ENCODE results near the gene RABL6.
"Not testable (repeated sequence)": the region's sequence is repeated elsewhere in the genome, so short reads cannot be mapped to it uniquely, and the experiment has no call there.

RABL6 gene

GRCh38 chr9:136779808-136780207 lies 27.9 kb upstream of the RABL6 start:
- H3K27ac ChIP-seq (ENCODE audit: low read depth, low read length): no peak overlapping the region
- no peaks in the 10 kb centered on the region for H3K36me3 ChIP-seq (ENCODE audit: control insufficient read depth, insufficient read depth, low read length)
- H3K9me3 ChIP-seq (ENCODE audit: control insufficient read depth, insufficient read depth, low read depth, low read length): no peaks in the 10 kb centered on the region
- no peak overlapping the region for H3K9ac ChIP-seq (ENCODE audit: low read length)
- H3K4me3 ChIP-seq (ENCODE audit: low read depth, low read length): no peak overlapping the region
- H3K27me3 ChIP-seq (ENCODE audit: control insufficient read depth, insufficient read depth, low read length): peaks cover 17% of the 10 kb centered on the region; the same call in 1 of the 2 replicates
- H3K4me1 ChIP-seq (ENCODE audit: control insufficient read depth, insufficient read depth, low read length): no peaks in the 10 kb centered on the region; the same call in 1 of the 2 replicates

GRCh38 chr9:136782452-136782851 lies 25.3 kb upstream of the RABL6 start:
- H3K9me3 ChIP-seq (ENCODE audit: control insufficient read depth, insufficient read depth, low read depth, low read length): no peaks in the 10 kb centered on the region
- no peak overlapping the region for H3K4me3 ChIP-seq (ENCODE audit: low read depth, low read length)
- H3K4me1 ChIP-seq (ENCODE audit: control insufficient read depth, insufficient read depth, low read length): no peaks in the 10 kb centered on the region; the same call in 1 of the 2 replicates
- H3K9ac ChIP-seq (ENCODE audit: low read length): no peak overlapping the region
- peaks cover 13% of the 10 kb centered on the region; the same call in 1 of the 2 replicates for H3K27me3 ChIP-seq (ENCODE audit: control insufficient read depth, insufficient read depth, low read length)
- H3K27ac ChIP-seq (ENCODE audit: low read depth, low read length): no peak overlapping the region
- no peaks in the 10 kb centered on the region for H3K36me3 ChIP-seq (ENCODE audit: control insufficient read depth, insufficient read depth, low read length)

DNA sequence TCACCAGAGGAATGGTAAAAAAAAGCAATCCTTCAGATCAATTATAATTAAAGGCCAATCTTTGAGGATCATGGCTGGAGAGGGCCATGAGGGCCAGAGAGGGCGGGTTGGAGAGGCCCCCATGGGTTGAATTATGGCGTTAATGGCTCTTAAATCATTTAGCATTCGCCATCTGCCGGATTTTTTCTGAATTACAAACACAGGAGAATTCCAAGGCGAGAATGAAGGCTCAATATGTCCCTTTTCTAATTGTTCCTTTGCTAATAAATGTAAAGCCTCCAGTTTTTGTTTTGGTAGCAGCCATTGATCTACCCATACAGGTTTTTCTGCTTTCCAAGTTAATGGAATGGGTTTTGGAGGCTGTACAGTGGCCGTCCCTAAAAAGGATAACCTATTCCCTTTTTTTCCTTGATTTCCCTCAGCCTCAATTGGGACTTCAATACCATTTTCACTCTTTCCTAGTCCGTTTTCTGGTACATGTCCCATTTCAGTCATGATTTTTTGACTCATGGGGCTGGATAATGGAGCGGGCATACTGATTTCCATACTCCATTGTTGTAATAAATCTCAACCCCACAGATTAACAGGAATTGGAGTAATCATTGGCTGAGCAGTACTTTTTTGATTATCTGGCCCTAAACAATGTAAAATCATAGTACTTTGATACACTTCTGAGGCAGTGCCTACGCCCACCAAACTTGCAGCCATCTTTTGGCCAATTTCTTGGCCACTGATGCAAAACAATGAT lies 23.3 kb upstream of the RABL6 start:
- Histone ChIP-seq H3K27me3 (ENCODE audit: control insufficient read depth, insufficient read depth, low read length) (no peaks in the 10 kb centered on the region), H3K27ac (ENCODE audit: low read depth, low read length) (no peak overlapping the region), H3K9ac (ENCODE audit: low read length) (no peak overlapping the region), H3K4me3 (ENCODE audit: low read depth, low read length) (no peak overlapping the region), H3K4me1 (ENCODE audit: control insufficient read depth, insufficient read depth, low read length) (peaks cover 9% of the 10 kb centered on the region; the same call in 1 of the 2 replicates), H3K36me3 (ENCODE audit: control insufficient read depth, insufficient read depth, low read length) (no peaks in the 10 kb centered on the region), H3K9me3 (ENCODE audit: control insufficient read depth, insufficient read depth, low read depth, low read length) (no peaks in the 10 kb centered on the region)

DNA sequence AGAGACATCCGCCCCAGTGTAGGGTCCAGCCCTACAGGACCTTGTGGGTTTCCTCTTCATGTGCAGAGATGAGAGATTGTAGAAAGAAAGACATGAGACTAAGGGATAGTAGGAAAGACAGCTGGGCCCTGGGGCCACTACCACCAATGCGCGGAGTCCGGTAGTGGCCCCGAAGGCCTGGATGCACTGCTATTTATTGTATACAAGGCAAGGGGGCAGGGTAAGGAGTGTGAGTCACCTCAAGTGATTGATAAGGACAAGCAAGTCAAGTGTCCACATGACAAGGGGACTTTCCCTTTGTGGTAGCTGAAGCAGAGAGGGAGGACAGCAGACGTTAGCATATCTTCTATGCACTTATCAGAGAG lies 22.8 kb upstream of the RABL6 start:
- peaks cover 9% of the 10 kb centered on the region; the same call in 1 of the 2 replicates for H3K4me1 ChIP-seq (ENCODE audit: control insufficient read depth, insufficient read depth, low read length)
- H3K4me3 ChIP-seq (ENCODE audit: low read depth, low read length): no peak overlapping the region
- no peaks in the 10 kb centered on the region for H3K9me3 ChIP-seq (ENCODE audit: control insufficient read depth, insufficient read depth, low read depth, low read length)
- H3K36me3 ChIP-seq (ENCODE audit: control insufficient read depth, insufficient read depth, low read length): no peaks in the 10 kb centered on the region
- no peak overlapping the region for H3K27ac ChIP-seq (ENCODE audit: low read depth, low read length)
- no peaks in the 10 kb centered on the region for H3K27me3 ChIP-seq (ENCODE audit: control insufficient read depth, insufficient read depth, low read length)
- no peak overlapping the region for H3K9ac ChIP-seq (ENCODE audit: low read length)

DNA sequence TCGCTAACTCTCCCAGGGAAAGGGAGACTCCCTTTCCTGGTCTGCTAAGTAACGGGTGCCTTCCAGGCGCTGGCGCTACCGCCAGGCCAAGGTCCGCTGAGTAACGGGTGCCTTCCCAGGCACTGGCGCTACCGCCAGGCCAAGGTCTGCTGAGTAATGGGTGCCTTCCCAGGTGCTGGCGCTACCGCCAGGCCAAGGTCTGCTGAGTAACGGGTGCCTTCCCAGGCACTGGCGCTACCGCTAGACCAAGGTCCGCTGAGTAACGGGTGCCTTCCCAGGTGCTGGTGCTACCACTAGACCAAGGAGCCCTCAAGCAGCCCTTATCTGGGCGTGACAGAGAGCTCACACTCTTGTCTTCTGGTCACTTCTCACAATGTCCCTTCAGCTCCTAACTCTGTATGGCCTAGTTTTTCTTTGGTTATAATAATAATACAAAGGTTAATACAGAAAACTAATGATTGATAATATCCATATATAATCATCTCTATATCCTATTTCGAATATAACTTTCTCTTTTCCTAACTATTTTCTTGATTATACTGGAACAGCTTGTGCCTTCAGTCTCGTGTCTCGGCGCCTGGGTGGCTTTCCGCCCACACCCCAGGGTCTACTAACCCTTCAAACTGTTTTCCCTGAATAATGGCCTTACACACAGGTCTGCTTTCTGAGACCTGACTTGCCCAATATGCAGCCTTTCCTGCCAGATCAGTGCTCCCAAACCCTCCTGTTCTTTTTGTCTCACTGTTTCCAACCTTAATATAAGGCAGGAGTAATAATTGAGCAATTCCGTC lies 22.0 kb upstream of the RABL6 start:
- H3K36me3 ChIP-seq (ENCODE audit: control insufficient read depth, insufficient read depth, low read length); H3K4me3 ChIP-seq (ENCODE audit: low read depth, low read length); H3K27ac ChIP-seq (ENCODE audit: low read depth, low read length); H3K27me3 ChIP-seq (ENCODE audit: control insufficient read depth, insufficient read depth, low read length); H3K9ac ChIP-seq (ENCODE audit: low read length); H3K9me3 ChIP-seq (ENCODE audit: control insufficient read depth, insufficient read depth, low read depth, low read length): not testable (repeated sequence)
- H3K4me1 ChIP-seq (ENCODE audit: control insufficient read depth, insufficient read depth, low read length): peaks cover 13% of the 10 kb centered on the region

- peaks cover 13% of the 10 kb centered on the region for H3K4me1 ChIP-seq (ENCODE audit: control insufficient read depth, insufficient read depth, low read length)
- H3K9me3 ChIP-seq (ENCODE audit: control insufficient read depth, insufficient read depth, low read depth, low read length): no peaks in the 10 kb centered on the region
- no peak overlapping the region for H3K27ac ChIP-seq (ENCODE audit: low read depth, low read length)
- H3K4me3 ChIP-seq (ENCODE audit: low read depth, low read length): no peak overlapping the region
- no peaks in the 10 kb centered on the region for H3K36me3 ChIP-seq (ENCODE audit: control insufficient read depth, insufficient read depth, low read length)
- H3K9ac ChIP-seq (ENCODE audit: low read length): no peak overlapping the region
- H3K27me3 ChIP-seq (ENCODE audit: control insufficient read depth, insufficient read depth, low read length): no peaks in the 10 kb centered on the region
These were observed 21.3 kb upstream of the RABL6 start for GRCh38 chr9:136786451-136786850.

GRCh38 chr9:136786983-136787382 lies 20.8 kb upstream of the RABL6 start:
- H3K4me3 ChIP-seq (ENCODE audit: low read depth, low read length); H3K27ac ChIP-seq (ENCODE audit: low read depth, low read length); H3K27me3 ChIP-seq (ENCODE audit: control insufficient read depth, insufficient read depth, low read length); H3K36me3 ChIP-seq (ENCODE audit: control insufficient read depth, insufficient read depth, low read length); H3K9ac ChIP-seq (ENCODE audit: low read length); H3K9me3 ChIP-seq (ENCODE audit: control insufficient read depth, insufficient read depth, low read depth, low read length): not testable (repeated sequence)
- peaks cover 13% of the 10 kb centered on the region for H3K4me1 ChIP-seq (ENCODE audit: control insufficient read depth, insufficient read depth, low read length)

GRCh38 chr9:136787690-136788400 lies 19.9 kb upstream of the RABL6 start:
- Histone ChIP-seq H3K36me3 (ENCODE audit: control insufficient read depth, insufficient read depth, low read length) (peaks cover 4% of the 10 kb centered on the region; the same call in 1 of the 2 replicates), H3K27ac (ENCODE audit: low read depth, low read length) (no peak overlapping the region), H3K4me1 (ENCODE audit: control insufficient read depth, insufficient read depth, low read length) (peaks cover 16% of the 10 kb centered on the region), H3K27me3 (ENCODE audit: control insufficient read depth, insufficient read depth, low read length) (no peaks in the 10 kb centered on the region), H3K4me3 (ENCODE audit: low read depth, low read length) (no peak overlapping the region; the same call in 1 of the 2 replicates), H3K9ac (ENCODE audit: low read length) (no peak overlapping the region), H3K9me3 (ENCODE audit: control insufficient read depth, insufficient read depth, low read depth, low read length) (no peaks in the 10 kb centered on the region)

- H3K9ac ChIP-seq (ENCODE audit: low read length): peak overlapping the region; percentile 57
- H3K27ac ChIP-seq (ENCODE audit: low read depth, low read length): peak overlapping the region; percentile 39; the same call in 1 of the 2 replicates
- H3K4me3 ChIP-seq (ENCODE audit: low read depth, low read length); H3K36me3 ChIP-seq (ENCODE audit: control insufficient read depth, insufficient read depth, low read length); H3K27me3 ChIP-seq (ENCODE audit: control insufficient read depth, insufficient read depth, low read length); H3K9me3 ChIP-seq (ENCODE audit: control insufficient read depth, insufficient read depth, low read depth, low read length): not testable (repeated sequence)
- peaks cover 20% of the 10 kb centered on the region for H3K4me1 ChIP-seq (ENCODE audit: control insufficient read depth, insufficient read depth, low read length)
These were observed 18.9 kb upstream of the RABL6 start for GRCh38 chr9:136788644-136789522.

- peaks cover 20% of the 10 kb centered on the region for H3K4me1 ChIP-seq (ENCODE audit: control insufficient read depth, insufficient read depth, low read length)
- H3K36me3 ChIP-seq (ENCODE audit: control insufficient read depth, insufficient read depth, low read length): peaks cover 6% of the 10 kb centered on the region; the same call in 1 of the 2 replicates
- H3K9ac ChIP-seq (ENCODE audit: low read length): peak overlapping the region; percentile 25
- no peaks in the 10 kb centered on the region for H3K9me3 ChIP-seq (ENCODE audit: control insufficient read depth, insufficient read depth, low read depth, low read length)
- H3K27me3 ChIP-seq (ENCODE audit: control insufficient read depth, insufficient read depth, low read length): no peaks in the 10 kb centered on the region
- H3K27ac ChIP-seq (ENCODE audit: low read depth, low read length): no peak overlapping the region; the same call in 1 of the 2 replicates
- H3K4me3 ChIP-seq (ENCODE audit: low read depth, low read length): no peak overlapping the region
These were observed 18.2 kb upstream of the RABL6 start for GRCh38 chr9:136789523-136789937.
